Measurements from ENCODE around the gene AGAP5.
"Not testable (repeated sequence)": the region's sequence is repeated elsewhere in the genome, so short reads cannot be mapped to it uniquely, and the experiment has no call there.

AGAP5 gene

GRCh38 chr10:73711683-73712082 is 13.8 kb upstream of the AGAP5 start:
- not testable (repeated sequence) for H3K4me3 ChIP-seq (ENCODE audit: low read length); H3K4me1 ChIP-seq (ENCODE audit: control insufficient read depth, insufficient read depth, low read length); H3K27me3 ChIP-seq (ENCODE audit: control insufficient read depth, insufficient read depth, low read length); H3K9ac ChIP-seq (ENCODE audit: low read depth, low read length); H3K4me2 ChIP-seq (ENCODE audit: low read length); H3K9me3 ChIP-seq (replicated peaks; ENCODE audit: low read length)
- H3K36me3 ChIP-seq (ENCODE audit: insufficient read depth, low read length), result peaks cover 11% of the 10 kb centered on the region

GRCh38 chr10:73708122-73708521 is 10.2 kb upstream of the AGAP5 start:
- H3K27me3 ChIP-seq (ENCODE audit: control insufficient read depth, insufficient read depth, low read length); H3K4me2 ChIP-seq (ENCODE audit: low read length); H3K9ac ChIP-seq (ENCODE audit: low read depth, low read length); H3K36me3 ChIP-seq (ENCODE audit: insufficient read depth, low read length); H3K4me1 ChIP-seq (ENCODE audit: control insufficient read depth, insufficient read depth, low read length); H3K4me3 ChIP-seq (ENCODE audit: low read length); H3K9me3 ChIP-seq (replicated peaks; ENCODE audit: low read length): not testable (repeated sequence)

- not testable (repeated sequence) for H3K4me3 ChIP-seq (ENCODE audit: low read length); H3K4me1 ChIP-seq (ENCODE audit: control insufficient read depth, insufficient read depth, low read length); H3K27me3 ChIP-seq (ENCODE audit: control insufficient read depth, insufficient read depth, low read length); H3K36me3 ChIP-seq (ENCODE audit: insufficient read depth, low read length); H3K4me2 ChIP-seq (ENCODE audit: low read length); H3K9ac ChIP-seq (ENCODE audit: low read depth, low read length); H3K9me3 ChIP-seq (replicated peaks; ENCODE audit: low read length)
Observed at GRCh38 chr10:73707628-73708027, 9.7 kb upstream of the AGAP5 start.

GRCh38 chr10:73706488-73706887 is 8.6 kb upstream of the AGAP5 start:
- not testable (repeated sequence) for H3K4me1 ChIP-seq (ENCODE audit: control insufficient read depth, insufficient read depth, low read length); H3K9me3 ChIP-seq (replicated peaks; ENCODE audit: low read length); H3K36me3 ChIP-seq (ENCODE audit: insufficient read depth, low read length)

GRCh38 chr10:73705506-73706072 is 7.7 kb upstream of the AGAP5 start:
- not testable (repeated sequence) for H3K4me2 ChIP-seq (ENCODE audit: low read length); H3K9ac ChIP-seq (ENCODE audit: low read depth, low read length); H3K9me3 ChIP-seq (replicated peaks; ENCODE audit: low read length); H3K4me1 ChIP-seq (ENCODE audit: control insufficient read depth, insufficient read depth, low read length); H3K4me3 ChIP-seq (ENCODE audit: low read length); H3K36me3 ChIP-seq (ENCODE audit: insufficient read depth, low read length); H3K27me3 ChIP-seq (ENCODE audit: control insufficient read depth, insufficient read depth, low read length)

More at GRCh38 chr10:73706488-73706887, 8.6 kb upstream of the AGAP5 start:
- not testable (repeated sequence) for H3K4me3 ChIP-seq (ENCODE audit: low read length); H3K4me2 ChIP-seq (ENCODE audit: low read length); H3K9ac ChIP-seq (ENCODE audit: low read depth, low read length); H3K27me3 ChIP-seq (ENCODE audit: control insufficient read depth, insufficient read depth, low read length)

- not testable (repeated sequence) for H3K4me3 ChIP-seq (ENCODE audit: low read length); H3K4me2 ChIP-seq (ENCODE audit: low read length); H3K9ac ChIP-seq (ENCODE audit: low read depth, low read length); H3K4me1 ChIP-seq (ENCODE audit: control insufficient read depth, insufficient read depth, low read length); H3K27me3 ChIP-seq (ENCODE audit: control insufficient read depth, insufficient read depth, low read length); H3K36me3 ChIP-seq (ENCODE audit: insufficient read depth, low read length); H3K9me3 ChIP-seq (replicated peaks; ENCODE audit: low read length)
Observed at GRCh38 chr10:73703924-73704323, 6.0 kb upstream of the AGAP5 start.

- H3K4me3 ChIP-seq (ENCODE audit: low read length); H3K4me1 ChIP-seq (ENCODE audit: control insufficient read depth, insufficient read depth, low read length); H3K9me3 ChIP-seq (replicated peaks; ENCODE audit: low read length); H3K27me3 ChIP-seq (ENCODE audit: control insufficient read depth, insufficient read depth, low read length); H3K36me3 ChIP-seq (ENCODE audit: insufficient read depth, low read length); H3K4me2 ChIP-seq (ENCODE audit: low read length); H3K9ac ChIP-seq (ENCODE audit: low read depth, low read length): not testable (repeated sequence)
Observed at GRCh38 chr10:73698819-73699218, 910 bp upstream of the AGAP5 start.

- H3K36me3 ChIP-seq (ENCODE audit: insufficient read depth, low read length); H3K27me3 ChIP-seq (ENCODE audit: control insufficient read depth, insufficient read depth, low read length); H3K4me3 ChIP-seq (ENCODE audit: low read length); H3K9me3 ChIP-seq (replicated peaks; ENCODE audit: low read length); H3K9ac ChIP-seq (ENCODE audit: low read depth, low read length); H3K4me2 ChIP-seq (ENCODE audit: low read length); H3K4me1 ChIP-seq (ENCODE audit: control insufficient read depth, insufficient read depth, low read length): not testable (repeated sequence)
Observed at GRCh38 chr10:73695302-73695701, 2.6 kb downstream of the AGAP5 start.

- H3K9ac ChIP-seq (ENCODE audit: low read depth, low read length); H3K36me3 ChIP-seq (ENCODE audit: insufficient read depth, low read length); H3K9me3 ChIP-seq (replicated peaks; ENCODE audit: low read length); H3K4me3 ChIP-seq (ENCODE audit: low read length); H3K4me1 ChIP-seq (ENCODE audit: control insufficient read depth, insufficient read depth, low read length); H3K4me2 ChIP-seq (ENCODE audit: low read length); H3K27me3 ChIP-seq (ENCODE audit: control insufficient read depth, insufficient read depth, low read length): not testable (repeated sequence)
Observed at GRCh38 chr10:73690755-73691154, 7.2 kb downstream of the AGAP5 start.

GRCh38 chr10:73689596-73689995 is 8.3 kb downstream of the AGAP5 start:
- not testable (repeated sequence) for H3K4me3 ChIP-seq (ENCODE audit: low read length); H3K4me2 ChIP-seq (ENCODE audit: low read length); H3K9ac ChIP-seq (ENCODE audit: low read depth, low read length); H3K27me3 ChIP-seq (ENCODE audit: control insufficient read depth, insufficient read depth, low read length); H3K36me3 ChIP-seq (ENCODE audit: insufficient read depth, low read length); H3K9me3 ChIP-seq (replicated peaks; ENCODE audit: low read length); H3K4me1 ChIP-seq (ENCODE audit: control insufficient read depth, insufficient read depth, low read length)

- not testable (repeated sequence) for H3K9ac ChIP-seq (ENCODE audit: low read depth, low read length); H3K4me1 ChIP-seq (ENCODE audit: control insufficient read depth, insufficient read depth, low read length); H3K4me2 ChIP-seq (ENCODE audit: low read length); H3K27me3 ChIP-seq (ENCODE audit: control insufficient read depth, insufficient read depth, low read length); H3K9me3 ChIP-seq (replicated peaks; ENCODE audit: low read length); H3K36me3 ChIP-seq (ENCODE audit: insufficient read depth, low read length); H3K4me3 ChIP-seq (ENCODE audit: low read length)
Observed at GRCh38 chr10:73687641-73688040, 10.3 kb downstream of the AGAP5 start.

GRCh38 chr10:73674546-73674945 is 23.4 kb downstream of the AGAP5 start:
- H3K27me3 ChIP-seq (ENCODE audit: control insufficient read depth, insufficient read depth, low read length); H3K9me3 ChIP-seq (replicated peaks; ENCODE audit: low read length); H3K36me3 ChIP-seq (ENCODE audit: insufficient read depth, low read length); H3K4me3 ChIP-seq (ENCODE audit: low read length); H3K4me1 ChIP-seq (ENCODE audit: control insufficient read depth, insufficient read depth, low read length); H3K9ac ChIP-seq (ENCODE audit: low read depth, low read length); H3K4me2 ChIP-seq (ENCODE audit: low read length): not testable (repeated sequence)

- not testable (repeated sequence) for H3K9me3 ChIP-seq (replicated peaks; ENCODE audit: low read length); H3K4me2 ChIP-seq (ENCODE audit: low read length); H3K4me1 ChIP-seq (ENCODE audit: control insufficient read depth, insufficient read depth, low read length); H3K4me3 ChIP-seq (ENCODE audit: low read length); H3K9ac ChIP-seq (ENCODE audit: low read depth, low read length); H3K36me3 ChIP-seq (ENCODE audit: insufficient read depth, low read length); H3K27me3 ChIP-seq (ENCODE audit: control insufficient read depth, insufficient read depth, low read length)
Observed at GRCh38 chr10:73668378-73668777, 29.5 kb downstream of the AGAP5 start.
